Duodenal mucosa (tissue), 2 donors: ENCODE results near the gene FBXL12.
"Not testable (repeated sequence)": the region's sequence is repeated elsewhere in the genome, so short reads cannot be mapped to it uniquely, and the experiment has no call there.

Experiments used
- H3K27ac ChIP-seq: one replicate; pipeline ENCODE4 v1.7.0; 2013; ENCODE audit warnings: low read depth, low read length
- H3K27me3 ChIP-seq, 2 donors: one replicate each; pipeline ENCODE4 v1.7.0; 2013; ENCODE audit warnings: low read length in 2 of 2, control low read depth in 1 of 2; ENCODE audit not compliant: insufficient read depth in 2 of 2, control insufficient read depth in 1 of 2
- H3K36me3 ChIP-seq, 2 donors: one replicate each; pipeline ENCODE4 v1.7.0; 2013; ENCODE audit warnings: low read length in 2 of 2, control low read depth in 1 of 2; ENCODE audit not compliant: insufficient read depth in 2 of 2, control insufficient read depth in 1 of 2
- H3K4me1 ChIP-seq, 2 donors: one replicate each; pipeline ENCODE4 v1.7.0; 2013; ENCODE audit warnings: low read length in 2 of 2, control low read depth in 1 of 2; ENCODE audit not compliant: insufficient read depth in 2 of 2, control insufficient read depth in 1 of 2
- H3K4me3 ChIP-seq, 2 donors: one replicate each; pipeline ENCODE4 v1.7.0; 2013; ENCODE audit warnings: low read length in 2 of 2, low read depth in 1 of 2
- H3K9ac ChIP-seq, 2 donors: one replicate each; pipeline ENCODE4 v1.7.0; 2013; ENCODE audit warnings: low read length in 2 of 2, low read depth in 1 of 2
- H3K9me3 ChIP-seq, 2 donors: one replicate each; pipeline ENCODE4 v1.7.0; 2013; ENCODE audit warnings: low read length in 2 of 2, control low read depth in 1 of 2; ENCODE audit not compliant: control insufficient read depth in 1 of 2

Gene FBXL12

GRCh38 chr19:9856609-9857008, 37.7 kb upstream of the FBXL12 start:
- H3K9ac ChIP-seq, result no peak overlapping the region
- H3K36me3 ChIP-seq, result no peaks in the 10 kb centered on the region
- H3K9me3 ChIP-seq, result no peaks in the 10 kb centered on the region
- H3K27me3 ChIP-seq, result no peaks in the 10 kb centered on the region
- H3K4me1 ChIP-seq, result peaks cover 5 to 9% of the 10 kb centered on the region in 2 donors
- H3K4me3 ChIP-seq, result no peak overlapping the region
- no peak overlapping the region for H3K27ac ChIP-seq

- H3K4me3 ChIP-seq, result no peak overlapping the region
These were observed 35.5 kb upstream of the FBXL12 start for GRCh38 chr19:9854282-9854846.

GRCh38 chr19:9850235-9850959, 31.5 kb upstream of the FBXL12 start:
- no peaks in the 10 kb centered on the region for H3K9me3 ChIP-seq
- H3K27ac ChIP-seq, result no peak overlapping the region
- no peaks in the 10 kb centered on the region for H3K4me1 ChIP-seq
- peaks cover 18 to 26% of the 10 kb centered on the region in 2 donors for H3K36me3 ChIP-seq
- no peaks in the 10 kb centered on the region for H3K27me3 ChIP-seq
- H3K4me3 ChIP-seq, result no peak overlapping the region
- H3K9ac ChIP-seq, result no peak overlapping the region

More at GRCh38 chr19:9854282-9854846, 35.5 kb upstream of the FBXL12 start:
- Histone ChIP-seq H3K4me1 (peaks cover 5 to 9% of the 10 kb centered on the region in 2 donors), H3K9ac (no peak overlapping the region), H3K27me3 (no peaks in the 10 kb centered on the region), H3K27ac (no peak overlapping the region), H3K9me3 (no peaks in the 10 kb centered on the region), H3K36me3 (peaks cover 0 to 7% of the 10 kb centered on the region in 2 donors)

GRCh38 chr19:9849791-9850190, 30.9 kb upstream of the FBXL12 start:
- H3K27me3 ChIP-seq, result no peaks in the 10 kb centered on the region
- H3K9ac ChIP-seq, result no peak overlapping the region
- H3K36me3 ChIP-seq, result peaks cover 18 to 29% of the 10 kb centered on the region in 2 donors
- no peak overlapping the region for H3K27ac ChIP-seq
- no peaks in the 10 kb centered on the region for H3K4me1 ChIP-seq
- no peaks in the 10 kb centered on the region for H3K9me3 ChIP-seq
- no peak overlapping the region for H3K4me3 ChIP-seq

GRCh38 chr19:9848762-9849161, 29.9 kb upstream of the FBXL12 start:
- Histone ChIP-seq H3K4me3 (no peak overlapping the region), H3K9ac (no peak overlapping the region), H3K4me1 (no peaks in the 10 kb centered on the region), H3K9me3 (no peaks in the 10 kb centered on the region), H3K27me3 (no peaks in the 10 kb centered on the region), H3K36me3 (peaks cover 24 to 39% of the 10 kb centered on the region in 2 donors), H3K27ac (no peak overlapping the region)

- Histone ChIP-seq H3K4me1 (no peaks in the 10 kb centered on the region), H3K36me3 (peaks cover 29 to 45% of the 10 kb centered on the region in 2 donors), H3K9ac (no peak overlapping the region), H3K9me3 (peaks cover 3 to 4% of the 10 kb centered on the region in 2 donors), H3K4me3 (no peak overlapping the region), H3K27me3 (no peaks in the 10 kb centered on the region), H3K27ac (no peak overlapping the region)
These were observed 29.2 kb upstream of the FBXL12 start for GRCh38 chr19:9848060-9848459.

- H3K9me3 ChIP-seq, result peaks cover 3 to 4% of the 10 kb centered on the region in 2 donors
- H3K4me1 ChIP-seq, result no peaks in the 10 kb centered on the region
- no peak overlapping the region for H3K4me3 ChIP-seq
- H3K27me3 ChIP-seq, result no peaks in the 10 kb centered on the region
- peaks cover 35 to 54% of the 10 kb centered on the region in 2 donors for H3K36me3 ChIP-seq
- H3K9ac ChIP-seq, result no peak overlapping the region
- H3K27ac ChIP-seq, result no peak overlapping the region
These were observed 28.3 kb upstream of the FBXL12 start for GRCh38 chr19:9847087-9847671.

- H3K4me1 ChIP-seq, H3K27me3 ChIP-seq, H3K27ac ChIP-seq, H3K9ac ChIP-seq, H3K9me3 ChIP-seq, H3K4me3 ChIP-seq: not testable (repeated sequence)
- H3K36me3 ChIP-seq, result peaks cover 51 to 76% of the 10 kb centered on the region in 2 donors
These were observed 24.9 kb upstream of the FBXL12 start for GRCh38 chr19:9843626-9844273.

- no peaks in the 10 kb centered on the region for H3K4me1 ChIP-seq
- peaks cover 50 to 77% of the 10 kb centered on the region in 2 donors for H3K36me3 ChIP-seq
- H3K9ac ChIP-seq, result no peak overlapping the region
- no peak overlapping the region for H3K27ac ChIP-seq
- no peaks in the 10 kb centered on the region for H3K27me3 ChIP-seq
- no peak overlapping the region for H3K4me3 ChIP-seq
- H3K9me3 ChIP-seq, result peaks cover 3 to 4% of the 10 kb centered on the region in 2 donors
These were observed 24.2 kb upstream of the FBXL12 start for GRCh38 chr19:9842834-9843625.
